CD8-positive, alpha-beta memory T cell (primary cell): ENCODE data around the gene LDHA. TPM values are rescaled to one million over a fixed set of nuclear protein-coding genes. Genes with fewer than 3 reads are reported as not detected.

Experiments used
- CTCF ChIA-PET: fragments of 350-600 bp; sonication (Branson Sonifier 250); formaldehyde crosslinking; loops from one replicate; lab custom pipeline; 2021; ENCODE audit warnings: antibody characterized with exemption; lab: Charles Lee
- POLR2A ChIA-PET: fragments of 350-600 bp; sonication (Branson Sonifier 250); formaldehyde crosslinking; loops from one replicate; lab custom pipeline; 2021; ENCODE audit warnings: antibody characterized with exemption; lab: Charles Lee
- DNase-seq, 5 donors: peaks; one replicate each; pipeline versions ENCODE4 v3.0.0 to v3.0.0-alpha.2; 2020 to 2022; ENCODE audit warnings: mixed read lengths in 1 of 5
- H3K27ac ChIP-seq: one replicate; pipeline ENCODE4 v1.7.0; 2013; ENCODE audit warnings: low read depth, mild to moderate bottlenecking, low read length, moderate library complexity
- H3K27me3 ChIP-seq: 2 replicates; pipeline ENCODE4 v1.7.0; 2013; ENCODE audit warnings: low read length, mild to moderate bottlenecking; ENCODE audit not compliant: insufficient read depth, poor library complexity, severe bottlenecking
- H3K36me3 ChIP-seq: 2 replicates; pipeline ENCODE4 v1.7.0; 2013; ENCODE audit warnings: mild to moderate bottlenecking, low read length, moderate library complexity; ENCODE audit not compliant: insufficient read depth
- H3K4me1 ChIP-seq: 2 replicates; pipeline ENCODE4 v1.7.0; 2013; ENCODE audit warnings: mild to moderate bottlenecking, low read length, moderate library complexity; ENCODE audit not compliant: insufficient read depth
- H3K4me3 ChIP-seq: 2 replicates; pipeline ENCODE4 v1.7.0; 2013; ENCODE audit warnings: mild to moderate bottlenecking, low read length
- H3K9me3 ChIP-seq: 2 replicates; pipeline ENCODE4 v1.7.0; 2013; ENCODE audit warnings: mild to moderate bottlenecking, low read length
- H3K27ac Mint-ChIP-seq, 8 donors: one replicate each; pipeline ENCODE4 v1.8.0; 2020 to 2021; ENCODE audit warnings: mixed read lengths in 8 of 8, mild to moderate bottlenecking in 6 of 8, inconsistent platforms in 3 of 8, moderate library complexity in 3 of 8
- H3K27me3 Mint-ChIP-seq, 2 donors: one replicate each; pipeline ENCODE4 v1.8.0; 2020 to 2021; ENCODE audit warnings: mixed read lengths in 2 of 2, mild to moderate bottlenecking in 1 of 2, moderate library complexity in 1 of 2
- H3K36me3 Mint-ChIP-seq, 3 donors: one replicate each; pipeline ENCODE4 v1.8.0; 2020 to 2021; ENCODE audit warnings: mixed read lengths in 3 of 3, inconsistent platforms in 1 of 3, mild to moderate bottlenecking in 1 of 3
- H3K4me1 Mint-ChIP-seq, 3 donors: one replicate each; pipeline ENCODE4 v1.8.0; 2020 to 2021; ENCODE audit warnings: mixed read lengths in 3 of 3, inconsistent platforms in 1 of 3, mild to moderate bottlenecking in 1 of 3
- H3K4me3 Mint-ChIP-seq, 7 donors: one replicate each; pipeline ENCODE4 v1.8.0; 2020 to 2021; ENCODE audit warnings: mixed read lengths in 7 of 7, mild to moderate bottlenecking in 6 of 7, moderate library complexity in 4 of 7, inconsistent platforms in 2 of 7
- H3K9me3 Mint-ChIP-seq, 5 donors: one replicate each; pipeline ENCODE4 v1.8.0; 2020 to 2022; ENCODE audit warnings: mixed read lengths in 5 of 5, mild to moderate bottlenecking in 3 of 5, moderate library complexity in 2 of 5, inconsistent platforms in 1 of 5
- polyA plus RNA-seq: library from polyadenylated mRNA; unstranded; fragments of 300-500 nt; fragmentation: Illumina TruSeq; gene quantifications from one replicate; pipeline ENCODE4 v1.2.3, GENCODE V29; 2021
- total RNA-seq, 2 experiments: library from RNA; stranded (reverse); gene quantifications; one replicate each; pipeline ENCODE4 v1.2.3, GENCODE V29; 2021

Gene LDHA
- total and polyA plus RNA-seq, 3 experiments from 2014 or later: 389 to 1,631 (median 1,546) TPM

GRCh38 chr11:18366286-18366685 lies 28.1 kb upstream of the LDHA start:
- Mint-ChIP-seq H3K36me3 (peaks cover 9 to 56% (median 9%) of the 10 kb centered on the region in 3 donors), H3K9me3 (no peaks in the 10 kb centered on the region)

GRCh38 chr11:18367431-18367830 lies 26.9 kb upstream of the LDHA start:
- Mint-ChIP-seq H3K4me3 (no peak overlapping the region), H3K36me3 (peaks cover 9 to 48% (median 9%) of the 10 kb centered on the region in 3 donors), H3K9me3 (no peaks in the 10 kb centered on the region), H3K27me3 (no peaks in the 10 kb centered on the region), H3K27ac (peak overlapping the region in 4 of 8 donors; percentile 48 to 72 (median 65)), H3K4me1 (peaks cover 0 to 17% (median 0%) of the 10 kb centered on the region in 3 donors)
- no peaks in the 10 kb centered on the region for H3K4me1 ChIP-seq
- no peaks in the 10 kb centered on the region for H3K27me3 ChIP-seq
- POLR2A ChIA-PET: no interaction called here
- CTCF ChIA-PET: no interaction called here
- H3K27ac ChIP-seq: no peak overlapping the region
- H3K36me3 ChIP-seq: peaks cover 32% of the 10 kb centered on the region
- H3K9me3 ChIP-seq: no peaks in the 10 kb centered on the region
- DNase-seq: no peak
- no peak overlapping the region for H3K4me3 ChIP-seq

More at GRCh38 chr11:18366286-18366685, 28.1 kb upstream of the LDHA start:
- Histone ChIP-seq H3K4me3 (no peak overlapping the region), H3K36me3 (peaks cover 42% of the 10 kb centered on the region), H3K4me1 (no peaks in the 10 kb centered on the region), H3K27me3 (no peaks in the 10 kb centered on the region), H3K27ac (no peak overlapping the region), H3K9me3 (no peaks in the 10 kb centered on the region)
- ChIA-PET POLR2A (no interaction called here), CTCF (no interaction called here)
- no peak for DNase-seq
- Mint-ChIP-seq H3K27me3 (no peaks in the 10 kb centered on the region), H3K4me1 (peaks cover 0 to 17% (median 0%) of the 10 kb centered on the region in 3 donors), H3K27ac (peak overlapping the region in 5 of 8 donors; percentile 1 to 71 (median 16)), H3K4me3 (no peak overlapping the region)

GRCh38 chr11:18368221-18368620 lies 26.1 kb upstream of the LDHA start:
- CTCF ChIA-PET: no interaction called here
- H3K36me3 Mint-ChIP-seq: peaks cover 9 to 46% (median 9%) of the 10 kb centered on the region in 3 donors
- no peaks in the 10 kb centered on the region for H3K27me3 Mint-ChIP-seq
- Histone ChIP-seq H3K36me3 (peaks cover 29% of the 10 kb centered on the region), H3K9me3 (no peaks in the 10 kb centered on the region), H3K4me1 (no peaks in the 10 kb centered on the region), H3K4me3 (no peak overlapping the region), H3K27me3 (no peaks in the 10 kb centered on the region), H3K27ac (no peak overlapping the region)
- POLR2A ChIA-PET: no interaction called here
- no peaks in the 10 kb centered on the region for H3K9me3 Mint-ChIP-seq
- DNase-seq: no peak
- peak overlapping the region in 6 of 8 donors; percentile 0 to 87 (median 46) for H3K27ac Mint-ChIP-seq
- no peak overlapping the region for H3K4me3 Mint-ChIP-seq
- peaks cover 0 to 17% (median 0%) of the 10 kb centered on the region in 3 donors for H3K4me1 Mint-ChIP-seq

- CTCF ChIA-PET: interaction anchor here (0.7 kb wide), 1 partner anchor 218 kb away, joined by 3 read pairs; no protein-coding TSS in a partner anchor
These were observed 25.0 kb upstream of the LDHA start for GRCh38 chr11:18369398-18369797.

GRCh38 chr11:18371279-18371678 lies 23.1 kb upstream of the LDHA start:
- H3K27ac ChIP-seq: no peak overlapping the region
- Mint-ChIP-seq H3K27ac (peak overlapping the region in 3 of 8 donors; percentile 4 to 24 (median 17)), H3K9me3 (no peaks in the 10 kb centered on the region), H3K4me3 (no peak overlapping the region), H3K4me1 (peaks cover 0 to 9% (median 0%) of the 10 kb centered on the region in 3 donors), H3K27me3 (no peaks in the 10 kb centered on the region), H3K36me3 (peaks cover 0 to 19% (median 1%) of the 10 kb centered on the region in 3 donors)
- DNase-seq: no peak
- no peaks in the 10 kb centered on the region for H3K4me1 ChIP-seq
- POLR2A ChIA-PET: interaction anchor here (0.6 kb wide), 1 partner anchor 246 kb away, joined by 3 read pairs; no protein-coding TSS in a partner anchor
- no peak overlapping the region for H3K4me3 ChIP-seq
- CTCF ChIA-PET: interaction anchor here (0.7 to 0.9 kb wide), 2 partner anchors 9 to 13 kb away, joined by 3 to 4 read pairs; no protein-coding TSS in a partner anchor
- peaks cover 7% of the 10 kb centered on the region for H3K36me3 ChIP-seq
- H3K9me3 ChIP-seq: no peaks in the 10 kb centered on the region
- no peaks in the 10 kb centered on the region for H3K27me3 ChIP-seq

More at GRCh38 chr11:18369398-18369797, 25.0 kb upstream of the LDHA start:
- no peak for DNase-seq
- Histone ChIP-seq H3K36me3 (peaks cover 21% of the 10 kb centered on the region), H3K27ac (no peak overlapping the region), H3K9me3 (no peaks in the 10 kb centered on the region), H3K4me1 (no peaks in the 10 kb centered on the region), H3K4me3 (no peak overlapping the region), H3K27me3 (no peaks in the 10 kb centered on the region)
- peaks cover 4 to 34% (median 6%) of the 10 kb centered on the region in 3 donors for H3K36me3 Mint-ChIP-seq
- peak overlapping the region in 7 of 8 donors; percentile 20 to 80 (median 36) for H3K27ac Mint-ChIP-seq
- no peaks in the 10 kb centered on the region for H3K9me3 Mint-ChIP-seq
- POLR2A ChIA-PET: interaction anchor here (0.6 kb wide), 1 partner anchor 121 kb away, joined by 4 read pairs; the partner anchor contains the start of gene SAA2
- H3K4me1 Mint-ChIP-seq: peaks cover 0 to 17% (median 0%) of the 10 kb centered on the region in 3 donors
- no peak overlapping the region for H3K4me3 Mint-ChIP-seq
- H3K27me3 Mint-ChIP-seq: no peaks in the 10 kb centered on the region

- no peak overlapping the region for H3K27ac ChIP-seq
- ChIA-PET CTCF (no interaction called here), POLR2A (interaction anchor here (0.6 kb wide), 1 partner anchor 245 kb away, joined by 3 read pairs; no protein-coding TSS in a partner anchor)
- Mint-ChIP-seq H3K9me3 (no peaks in the 10 kb centered on the region), H3K27ac (no peak overlapping the region), H3K4me3 (no peak overlapping the region), H3K36me3 (peaks cover 0 to 11% (median 0%) of the 10 kb centered on the region in 3 donors), H3K4me1 (peaks cover 0 to 7% (median 0%) of the 10 kb centered on the region in 3 donors), H3K27me3 (no peaks in the 10 kb centered on the region)
- no peaks in the 10 kb centered on the region for H3K9me3 ChIP-seq
- H3K36me3 ChIP-seq: no peaks in the 10 kb centered on the region
- H3K27me3 ChIP-seq: no peaks in the 10 kb centered on the region
- H3K4me3 ChIP-seq: no peak overlapping the region
- H3K4me1 ChIP-seq: no peaks in the 10 kb centered on the region
- DNase-seq: no peak
These were observed 22.2 kb upstream of the LDHA start for GRCh38 chr11:18372201-18372600.

GRCh38 chr11:18374956-18375355 lies 19.4 kb upstream of the LDHA start:
- Histone ChIP-seq H3K4me3 (no peak overlapping the region), H3K27ac (no peak overlapping the region), H3K4me1 (no peaks in the 10 kb centered on the region), H3K36me3 (no peaks in the 10 kb centered on the region), H3K9me3 (no peaks in the 10 kb centered on the region), H3K27me3 (no peaks in the 10 kb centered on the region)
- ChIA-PET CTCF (interaction anchor here (0.8 kb wide), 1 partner anchor 11 kb away, joined by 3 read pairs; no protein-coding TSS in a partner anchor), POLR2A (no interaction called here)
- Mint-ChIP-seq H3K4me1 (no peaks in the 10 kb centered on the region), H3K4me3 (no peak overlapping the region), H3K9me3 (no peaks in the 10 kb centered on the region), H3K36me3 (peaks cover 0 to 2% (median 0%) of the 10 kb centered on the region in 3 donors), H3K27me3 (no peaks in the 10 kb centered on the region), H3K27ac (peak overlapping the region in 1 of 8 donors; percentile 77)
- no peak for DNase-seq

GRCh38 chr11:18375941-18376340 lies 18.4 kb upstream of the LDHA start:
- CTCF ChIA-PET: no interaction called here
- no peak for DNase-seq

More at GRCh38 chr11:18375941-18376340, 18.4 kb upstream of the LDHA start:
- Mint-ChIP-seq H3K4me3 (no peak overlapping the region), H3K4me1 (no peaks in the 10 kb centered on the region), H3K27me3 (no peaks in the 10 kb centered on the region), H3K36me3 (peaks cover 0 to 2% (median 0%) of the 10 kb centered on the region in 3 donors), H3K27ac (peak overlapping the region in 1 of 8 donors; percentile 84), H3K9me3 (no peaks in the 10 kb centered on the region)
- Histone ChIP-seq H3K27ac (no peak overlapping the region), H3K4me1 (no peaks in the 10 kb centered on the region), H3K4me3 (no peak overlapping the region), H3K27me3 (no peaks in the 10 kb centered on the region), H3K36me3 (no peaks in the 10 kb centered on the region), H3K9me3 (no peaks in the 10 kb centered on the region)
- POLR2A ChIA-PET: no interaction called here
